T-helper 9 cell (primary cell): Measurements from ENCODE around the gene MEGF6.

Experiments used
- DNase-seq: peaks from one replicate; pipeline ENCODE4 v3.0.0-alpha.2; 2020

Gene MEGF6

DNA sequence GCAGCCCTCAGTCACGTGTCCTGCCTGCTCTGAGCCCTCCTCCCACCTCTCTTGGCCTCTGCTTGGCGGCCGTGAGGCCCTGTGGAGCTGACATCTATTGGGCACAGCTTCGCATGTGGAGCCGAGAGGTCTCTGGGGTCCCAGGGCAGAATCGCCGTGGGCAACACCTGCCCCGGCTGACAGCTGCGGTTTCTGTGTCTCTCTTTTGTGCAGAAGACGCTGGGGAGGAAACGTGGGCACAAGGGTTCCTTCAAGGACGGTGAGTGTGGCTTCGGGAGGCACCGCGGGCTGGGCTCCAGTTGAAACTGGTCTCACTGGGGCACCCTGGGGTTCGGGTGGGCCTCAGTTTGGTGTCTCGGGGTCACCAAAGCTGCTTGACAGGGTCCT, 145.4 kb downstream of the MEGF6 start:
- no peak for DNase-seq

DNA sequence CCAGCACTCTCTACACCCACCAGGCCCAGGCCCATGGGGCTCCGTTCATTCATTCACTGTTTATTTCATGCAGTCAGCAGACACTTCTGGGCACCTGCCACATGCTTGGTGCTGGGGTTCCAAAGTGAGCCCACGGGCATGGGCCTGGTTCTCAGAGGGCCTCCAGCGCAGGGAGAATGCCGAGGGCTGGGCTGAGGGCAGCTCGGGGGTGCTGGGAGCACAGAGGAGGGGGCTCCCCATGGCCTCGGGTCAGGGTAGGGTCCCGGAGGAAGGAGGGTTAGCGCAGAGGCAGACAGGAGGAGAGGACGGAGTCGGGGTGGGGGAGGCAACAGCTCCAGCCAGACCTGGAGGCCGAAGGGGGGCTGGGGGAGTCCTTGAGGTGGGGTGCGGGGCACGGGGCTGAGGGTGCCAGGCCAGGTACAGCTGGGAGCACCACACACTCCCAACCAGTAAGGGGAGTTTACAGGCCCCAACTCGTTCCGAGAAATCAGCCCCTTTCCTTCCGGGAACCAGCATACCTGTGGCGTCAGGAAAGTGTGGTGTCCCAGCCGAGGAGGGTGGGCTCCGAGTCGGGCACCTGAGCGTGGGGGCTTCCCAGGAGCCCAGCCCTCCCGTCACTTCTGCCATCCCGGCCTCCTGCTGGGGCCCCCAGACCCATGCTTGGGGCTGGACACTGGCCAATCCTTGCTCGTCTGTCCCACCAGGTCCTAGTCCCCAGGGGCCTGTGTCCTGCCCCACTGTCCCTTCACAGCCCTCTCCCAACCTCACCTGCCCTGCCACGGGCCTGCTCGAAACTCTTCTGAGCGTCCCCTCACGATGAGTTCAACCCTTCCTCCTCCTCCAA, 146.0 kb downstream of the MEGF6 start:
- no peak for DNase-seq

- DNase-seq = no peak
These were observed 146.7 kb downstream of the MEGF6 start for GRCh38 chr1:3464649-3465025.

DNA sequence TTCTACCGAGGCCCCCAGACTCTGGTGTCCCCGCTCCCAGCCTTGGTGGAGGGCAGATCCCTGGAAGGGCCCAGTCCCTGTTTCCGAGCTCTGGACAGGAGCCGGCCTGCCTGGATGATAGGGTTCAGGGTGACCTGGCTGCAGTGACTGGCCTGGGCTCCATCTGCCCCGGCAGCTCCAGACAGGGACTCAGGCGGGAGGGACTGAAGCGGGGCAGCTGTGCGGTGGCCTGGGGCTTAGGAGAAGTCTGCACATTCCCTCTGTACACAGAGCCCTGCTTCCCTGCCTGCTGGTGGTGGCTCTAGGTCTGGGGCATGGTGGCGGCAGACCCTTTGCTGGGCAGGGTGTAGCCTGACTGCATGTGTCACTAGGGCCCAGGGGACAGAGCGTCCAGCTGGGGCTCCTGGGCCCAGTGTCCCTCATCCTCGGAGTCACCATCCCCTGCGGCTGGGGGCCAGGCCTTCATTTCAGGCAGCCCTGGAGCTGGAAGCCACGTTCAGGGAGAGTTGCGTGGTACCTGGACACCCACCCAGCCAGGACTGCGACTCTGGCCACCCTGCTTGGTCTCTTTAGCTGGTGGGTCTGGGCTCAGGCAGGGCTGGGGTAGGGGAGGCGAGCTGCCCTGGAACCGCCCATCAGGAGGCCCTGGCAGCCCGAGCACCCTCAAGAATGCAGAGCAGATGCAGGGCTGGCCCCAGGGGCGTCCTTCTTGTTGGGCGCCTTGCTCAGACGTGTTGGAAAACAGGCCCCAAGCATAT, 147.2 kb downstream of the MEGF6 start:
- DNase-seq = no peak

DNA sequence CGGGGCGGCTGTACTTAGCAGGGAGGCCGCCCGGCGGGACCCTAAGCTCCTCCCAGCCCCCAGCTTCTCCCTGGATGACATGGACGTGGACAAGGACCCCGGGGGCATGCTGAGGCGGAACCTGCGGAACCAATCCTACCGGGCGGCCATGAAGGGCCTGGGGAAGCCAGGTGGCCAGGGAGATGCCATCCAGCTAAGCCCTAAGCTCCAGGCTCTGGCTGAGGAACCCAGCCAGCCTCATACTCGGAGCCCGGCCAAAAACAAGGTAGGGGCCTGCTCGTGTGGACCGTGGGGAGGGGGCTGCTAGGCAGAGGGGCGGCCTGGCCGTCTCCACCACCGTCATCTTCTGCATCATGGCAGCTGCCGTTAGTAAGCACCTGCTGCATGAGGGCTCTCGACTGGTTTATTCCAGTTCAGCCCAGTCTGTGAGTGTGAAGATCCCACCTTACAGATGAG, 147.9 kb downstream of the MEGF6 start:
- DNase-seq = no peak

DNA sequence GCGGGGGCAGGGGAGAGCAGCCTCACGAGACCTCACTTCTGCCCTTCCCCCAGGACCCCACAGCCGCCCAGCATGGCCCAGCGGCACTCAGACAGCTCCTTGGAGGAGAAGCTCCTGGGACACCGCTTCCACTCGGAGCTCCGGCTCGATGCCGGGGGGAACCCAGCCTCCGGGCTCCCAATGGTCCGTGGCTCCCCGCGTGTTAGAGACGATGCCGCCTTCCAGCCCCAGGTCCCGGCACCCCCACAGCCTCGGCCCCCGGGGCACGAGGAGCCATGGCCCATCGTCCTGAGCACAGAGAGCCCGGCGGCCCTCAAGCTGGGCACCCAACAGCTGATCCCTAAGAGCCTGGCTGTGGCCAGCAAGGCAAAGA, 148.3 kb downstream of the MEGF6 start:
- DNase-seq = no peak

DNA sequence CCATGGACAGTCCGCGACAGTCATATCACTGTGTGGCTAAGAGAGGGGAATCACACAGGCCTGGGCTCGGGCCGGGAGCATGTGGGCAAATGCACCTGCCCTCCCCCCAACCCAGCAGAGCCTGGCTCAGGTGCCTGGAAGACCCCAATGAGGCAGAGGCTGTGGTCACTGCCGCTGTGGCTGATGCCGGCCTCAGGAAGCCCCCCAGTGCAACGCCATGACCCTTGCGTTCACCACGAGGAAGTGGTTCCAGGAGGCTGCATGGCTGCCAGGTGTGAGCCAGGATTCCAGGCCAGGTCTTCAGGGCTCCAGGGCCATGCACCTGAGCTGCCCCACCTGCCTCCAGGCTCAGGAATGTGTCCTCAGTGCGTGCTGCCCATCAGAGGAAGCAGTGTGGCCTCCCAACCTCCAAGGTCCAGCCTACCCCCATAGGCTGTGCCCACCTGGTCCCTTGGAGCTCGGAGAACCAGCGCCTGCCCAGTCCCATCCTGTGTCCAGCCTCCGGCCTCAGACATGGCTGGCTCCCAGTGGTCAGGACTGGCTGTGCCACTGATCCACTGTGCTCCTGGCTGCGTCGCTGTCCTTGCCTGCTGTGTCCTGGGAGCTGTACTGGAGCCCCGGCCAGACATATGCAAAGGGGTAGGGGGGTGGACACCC, 148.8 kb downstream of the MEGF6 start:
- no peak for DNase-seq

DNA sequence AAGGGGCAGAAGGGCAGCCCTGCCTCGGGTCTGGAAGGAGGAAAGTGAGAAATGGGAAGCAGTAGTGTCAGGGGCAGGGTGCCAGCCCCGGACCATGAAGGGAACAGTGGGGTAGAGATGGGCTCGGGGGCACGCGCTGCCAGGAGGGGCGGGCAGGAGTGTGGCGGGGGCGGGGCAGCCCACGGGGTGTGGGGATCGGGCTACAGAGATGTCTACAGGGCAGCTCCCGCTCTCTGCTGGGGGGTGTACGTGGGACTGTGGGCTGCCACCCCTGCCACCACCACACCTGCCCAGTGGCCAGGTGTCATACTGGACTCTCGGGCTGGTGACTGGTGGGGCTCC, 149.4 kb downstream of the MEGF6 start:
- no peak for DNase-seq

GRCh38 chr1:3461238-3461933, 149.9 kb downstream of the MEGF6 start:
- no peak for DNase-seq

DNA sequence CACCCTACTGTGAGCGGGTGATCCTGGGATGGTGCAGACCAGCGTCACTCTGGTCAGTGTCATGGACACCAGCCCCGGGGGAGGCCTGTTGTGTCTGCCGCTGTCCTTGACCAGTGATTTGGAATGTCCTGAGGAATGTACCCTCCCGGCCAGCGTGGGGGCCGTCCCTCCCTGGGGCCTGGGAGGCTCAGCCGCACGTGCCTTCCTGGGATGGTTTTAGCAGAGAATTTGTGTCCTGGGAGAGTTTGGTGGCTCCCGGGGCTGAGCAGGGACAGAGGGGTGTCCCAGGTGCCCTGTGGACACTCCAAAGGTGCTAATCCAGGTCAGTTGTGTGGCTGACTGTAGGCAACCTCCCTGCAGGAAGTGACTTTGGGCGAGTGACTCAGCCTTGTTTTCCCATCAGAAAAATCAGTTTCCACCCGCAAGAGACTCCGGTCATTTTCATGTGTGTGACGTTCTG, 150.6 kb downstream of the MEGF6 start:
- no peak for DNase-seq

DNA sequence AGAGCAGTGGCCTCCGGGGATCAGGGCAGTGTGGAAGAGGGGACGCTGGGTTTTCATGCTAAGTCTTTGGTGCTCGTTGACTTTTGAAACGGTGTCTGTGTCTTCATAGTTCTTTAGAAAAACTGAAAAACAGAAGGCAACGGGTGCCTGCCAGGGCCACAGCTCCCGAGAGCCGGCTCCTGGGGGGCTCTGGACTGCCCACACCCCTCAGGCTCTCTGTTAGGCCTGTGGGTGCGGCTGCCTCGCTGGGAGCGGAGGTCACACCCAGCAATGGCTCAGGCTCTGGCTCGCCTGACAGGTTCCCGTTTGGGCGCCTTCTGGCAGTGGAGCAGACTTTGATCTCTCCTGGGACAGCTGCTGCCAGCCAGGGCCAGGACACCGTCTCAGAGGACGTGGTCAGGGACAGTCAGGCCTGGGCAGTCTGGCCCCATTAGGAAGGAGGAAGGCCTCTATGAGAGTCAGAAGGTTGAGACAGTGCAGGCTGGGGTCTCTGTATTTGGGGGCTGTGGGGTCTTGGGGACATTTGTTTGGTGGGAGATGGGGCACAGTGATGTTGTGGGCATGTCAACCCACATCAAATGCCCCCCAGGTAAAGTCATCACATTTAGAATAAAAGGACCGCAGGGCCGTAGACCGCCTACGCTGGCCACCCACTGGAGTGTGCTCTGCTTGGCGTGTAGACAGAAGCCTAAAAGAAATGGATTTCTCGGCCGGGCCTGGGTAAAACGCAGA, 151.2 kb downstream of the MEGF6 start:
- no peak for DNase-seq

GRCh38 chr1:3459051-3459908, 152.0 kb downstream of the MEGF6 start:
- DNase-seq = no peak

DNA sequence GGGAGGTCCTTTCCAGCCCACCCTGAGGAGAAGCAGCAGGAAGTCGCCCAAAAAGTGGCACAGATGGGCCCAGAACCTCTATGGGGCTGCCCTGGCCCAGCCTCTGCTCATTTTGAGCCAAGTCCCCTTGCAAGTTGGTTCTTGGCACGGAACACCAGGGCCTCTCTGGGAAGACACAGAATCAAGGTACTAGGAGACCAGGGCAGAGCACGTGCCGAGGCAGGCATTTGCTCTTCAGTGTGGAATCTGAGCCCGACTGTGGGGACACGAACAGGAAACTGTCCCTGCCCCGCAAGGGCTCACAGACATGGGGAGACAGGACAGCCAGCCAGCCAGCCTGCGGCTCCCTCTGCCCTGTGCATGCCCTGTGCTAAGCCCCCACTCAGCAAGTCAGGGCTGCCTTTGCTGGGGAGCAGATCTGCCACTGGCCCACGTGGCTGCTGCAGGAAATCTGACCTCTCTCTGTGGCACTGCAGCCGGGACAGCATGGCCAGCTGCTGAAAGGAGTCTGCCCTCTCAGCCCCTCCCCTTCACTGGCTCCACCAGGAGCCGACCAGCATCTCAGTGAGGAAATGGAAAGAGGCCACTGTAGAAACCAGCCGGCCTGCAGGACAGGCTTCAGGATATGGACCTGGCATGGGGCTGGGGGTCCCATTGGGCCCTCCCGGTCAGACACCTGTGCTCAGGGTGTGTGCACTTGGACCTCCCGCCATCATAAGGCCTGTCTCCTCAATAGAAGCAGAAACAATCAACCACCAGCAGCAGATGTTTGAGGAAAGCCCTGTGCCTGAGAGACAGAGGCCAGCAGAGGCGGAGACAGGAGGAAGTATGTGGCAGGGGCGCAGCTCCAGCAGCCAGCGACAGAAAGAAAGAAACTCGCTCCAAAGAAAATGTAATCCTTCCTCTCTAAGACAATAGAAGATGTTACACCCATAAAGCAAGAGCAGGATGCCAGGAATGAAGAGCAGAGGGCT, 153.1 kb downstream of the MEGF6 start:
- no peak for DNase-seq

- no peak for DNase-seq
These were observed 154.1 kb downstream of the MEGF6 start for GRCh38 chr1:3456964-3457909.

DNA sequence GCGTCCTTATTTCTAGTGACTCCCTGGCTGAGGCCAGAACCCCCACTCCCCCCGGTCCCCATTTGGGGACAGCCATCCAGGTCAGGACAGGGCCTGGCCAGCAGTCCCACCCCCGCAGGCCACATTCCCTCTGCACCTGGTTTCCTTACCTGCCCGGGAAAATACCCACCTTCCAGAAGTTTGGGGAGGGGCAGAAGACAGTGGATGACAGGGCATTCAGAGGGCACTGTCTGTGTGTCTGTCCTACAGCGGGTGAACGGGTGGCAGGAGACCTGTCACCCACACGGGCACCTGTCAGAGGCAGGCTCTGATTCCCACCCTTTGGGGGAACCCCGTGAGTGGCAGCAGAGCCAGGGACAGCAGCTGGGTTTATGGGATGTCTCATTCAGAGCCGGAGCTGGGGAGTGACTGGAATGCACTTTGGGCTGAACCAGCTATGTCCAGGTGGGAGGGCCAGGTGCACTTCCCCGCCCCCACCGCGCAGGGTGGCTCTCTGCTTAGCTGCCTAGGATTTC, 154.8 kb downstream of the MEGF6 start:
- DNase-seq = no peak

- no peak for DNase-seq
These were observed 155.4 kb downstream of the MEGF6 start for GRCh38 chr1:3455670-3456448.

GRCh38 chr1:3454811-3455618, 156.3 kb downstream of the MEGF6 start:
- DNase-seq = no peak
